HepG2 (cell line): ENCODE data around the gene GPC6. TPM values are rescaled to one million over a fixed set of nuclear protein-coding genes. Genes with fewer than 3 reads are reported as not detected.

Experiments
- ATAC-seq: fragments of 200-7000 bp; cut with Tn5 transposase; 3 replicates; pipeline ENCODE4 v1.9.1; 2020; ENCODE audit warnings: mild to moderate bottlenecking, moderate library complexity
- BruUV-seq: library from RNA; stranded (reverse); fragments of 400-500 nt; replicated peaks from 2 replicates; lab custom pipeline; 2021; lab: Mats Ljungman, UMichigan
- CTCF ChIA-PET: fragments of 300-600 bp; formaldehyde crosslinking; extraction: SDS; loops from one replicate; lab custom pipeline; 2021; ENCODE audit warnings: low total read pairs, inconsistent platforms, low intra/inter-chr PET ratio; lab: Yijun Ruan, JAX
- POLR2A ChIA-PET: fragments of 350-600 bp; sonication (Branson Sonifier 250); formaldehyde crosslinking; loops from one replicate; lab custom pipeline; 2020; ENCODE audit warnings: antibody characterized with exemption, inconsistent platforms; lab: Yijun Ruan, JAX
- DNase-seq: peaks from one replicate; pipeline ENCODE4 v3.0.0-alpha.2; 2015; ENCODE audit warnings: low spot score
- FAIRE-seq: peaks from 3 replicates; lab custom pipeline; 2011; peaks lifted over from hg19 to GRCh38; lab: Jason Lieb, UNC
- H2AFZ ChIP-seq: one replicate; pipeline ENCODE4 v1.6.1; 2011; ENCODE audit warnings: low read length, inconsistent platforms
- H3K27ac ChIP-seq: fragments of 300-600 bp; 3 replicates; pipeline ENCODE4 v1.8.0; 2011; ENCODE audit warnings: mixed run types, mild to moderate bottlenecking, mixed read lengths, low read length, inconsistent platforms; ENCODE audit not compliant: insufficient read depth; ENCODE audit errors: extremely low read length
- H3K27me3 ChIP-seq, 2 experiments: fragments of 200-600 bp in 1 of 2; 2 replicates in 1 of 2; 3 replicates in 1 of 2; pipeline versions ENCODE4 v1.6.0 to v1.8.0; 2011; ENCODE audit warnings: low read length in 2 of 2, mild to moderate bottlenecking in 2 of 2, moderate library complexity in 2 of 2, inconsistent platforms in 1 of 2; ENCODE audit not compliant: insufficient read depth in 2 of 2, control insufficient read depth in 1 of 2
- H3K36me3 ChIP-seq, 2 experiments: fragments of 200-600 bp in 1 of 2; replicated peaks in 1 of 2; 2 replicates in 1 of 2; 3 replicates in 1 of 2; pipeline versions ENCODE4 v1.5.1 to v1.8.0; 2011; ENCODE audit warnings: low read length in 2 of 2, inconsistent platforms in 1 of 2; ENCODE audit not compliant: insufficient read depth in 2 of 2, control insufficient read depth in 1 of 2
- H3K4me1 ChIP-seq: 2 replicates; pipeline ENCODE4 v1.5.1; 2012; ENCODE audit warnings: low read length, inconsistent platforms; ENCODE audit not compliant: insufficient read depth
- H3K4me2 ChIP-seq: 2 replicates; pipeline ENCODE4 v1.6.0; 2011; ENCODE audit warnings: low read depth, low read length, inconsistent platforms
- H3K4me3 ChIP-seq, 3 experiments: fragments of 200-600 bp in 1 of 3; sonication (generic), shearing (Covaris generic) in 1 of 3; replicated peaks in 1 of 3; 2 replicates each; pipeline ENCODE4 v1.5.1; 2011 to 2016; ENCODE audit warnings: low read length in 3 of 3, inconsistent platforms in 2 of 3, low read depth in 2 of 3, mild to moderate bottlenecking in 2 of 3, control low read depth in 1 of 3, mixed read lengths in 1 of 3; ENCODE audit not compliant: insufficient read depth in 1 of 3
- H3K79me2 ChIP-seq: one replicate; pipeline ENCODE4 v1.6.1; 2011; ENCODE audit warnings: low read length, inconsistent platforms; ENCODE audit not compliant: insufficient read depth
- H3K9ac ChIP-seq: 2 replicates; pipeline ENCODE4 v1.6.0; 2011; ENCODE audit warnings: mild to moderate bottlenecking, low read depth, low read length, inconsistent platforms; ENCODE audit not compliant: insufficient read depth
- H3K9me3 ChIP-seq: 2 replicates; pipeline ENCODE4 v1.5.1; 2012; ENCODE audit warnings: mild to moderate bottlenecking, low read length
- H4K20me1 ChIP-seq: 2 replicates; pipeline ENCODE4 v1.6.0; 2011; ENCODE audit warnings: inconsistent platforms, mild to moderate bottlenecking, low read length, moderate library complexity; ENCODE audit not compliant: insufficient read depth
- GTF3A ChIP-seq: sonication (generic); formaldehyde crosslinking; conservative IDR thresholded peaks from 2 replicates; pipeline ENCODE4 v1.4.0; 2020; ENCODE audit warnings: mild to moderate bottlenecking, missing genetic modification reagents
- HNRNPL ChIP-seq: fragments of 200-400 bp; formaldehyde crosslinking; IDR thresholded peaks from 2 replicates; pipeline ENCODE4 v1.6.1; 2017; ENCODE audit warnings: mild to moderate bottlenecking, low read depth, low read length
- HOXA5 ChIP-seq: sonication (generic); formaldehyde crosslinking; IDR thresholded peaks from 2 replicates; pipeline ENCODE4 v1.4.0; 2020; ENCODE audit warnings: missing genetic modification reagents
- MYC ChIP-seq: sonication (generic); formaldehyde crosslinking; IDR thresholded peaks from 2 replicates; pipeline ENCODE4 v1.9.0; 2021; ENCODE audit warnings: missing genetic modification reagents, borderline replicate concordance
- NR0B2 ChIP-seq: sonication (generic); formaldehyde crosslinking; IDR thresholded peaks from 2 replicates; pipeline ENCODE4 v1.4.0; 2020; ENCODE audit warnings: mild to moderate bottlenecking, missing genetic modification reagents
- RXRB ChIP-seq: IDR thresholded peaks from 2 replicates; pipeline ENCODE4 v1.6.1; 2016; ENCODE audit warnings: borderline replicate concordance, missing genetic modification reagents, missing compliant biosample characterization
- YEATS2 ChIP-seq: sonication (generic); formaldehyde crosslinking; IDR thresholded peaks from 2 replicates; pipeline ENCODE4 v1.4.0; 2020; ENCODE audit warnings: missing genetic modification reagents, borderline replicate concordance
- YEATS4 ChIP-seq: sonication (generic); formaldehyde crosslinking; IDR thresholded peaks from 2 replicates; pipeline ENCODE4 v1.4.0; 2020; ENCODE audit warnings: missing genetic modification reagents, borderline replicate concordance
- ZBTB20 ChIP-seq: sonication (generic); formaldehyde crosslinking; IDR thresholded peaks from 2 replicates; pipeline ENCODE4 v1.8.1; 2023; ENCODE audit warnings: missing genetic modification reagents, low read depth, mild to moderate bottlenecking, borderline replicate concordance
- ZBTB43 ChIP-seq: sonication (generic); formaldehyde crosslinking; conservative IDR thresholded peaks from 2 replicates; pipeline ENCODE4 v1.4.0; 2020; ENCODE audit warnings: missing genetic modification reagents
- ZNF788 ChIP-seq: sonication (generic); formaldehyde crosslinking; IDR thresholded peaks from 2 replicates; pipeline ENCODE4 v1.5.0; 2020; ENCODE audit warnings: mild to moderate bottlenecking, missing genetic modification reagents, borderline replicate concordance
- in situ Hi-C: cut with HindIII; loops from 2 replicates; pipeline ENCODE4 v1.10.0; 2017; ENCODE audit warnings: low pct_unique_long_range_greater_than_20kb; ENCODE audit not compliant: extremely low pct_ligation_motif_present
- intact Hi-C: fragments of 100-400 bp; cut with micrococcal nuclease; formaldehyde crosslinking; loops from one replicate; pipeline ENCODE4 v1.10.0; 2022; ENCODE audit not compliant: unreplicated experiment
- polyA plus RNA-seq, 8 experiments: library from polyadenylated mRNA; depleted of rRNA in 3 of 8; stranded (reverse) in 7 of 8; unstranded in 1 of 8; fragments of >200 nt; fragmentation: Illumina TruSeq in 4 of 8; extraction: Trizol in 4 of 8; gene quantifications; 2 replicates each; pipeline versions ENCODE4 v1.2.1 to v1.2.3, GENCODE V29; 2011 to 2016; ENCODE audit warnings: low read depth in 4 of 8, missing spikeins in 1 of 8, mixed read lengths in 1 of 8; ENCODE audit not compliant: insufficient read depth in 1 of 8
- total RNA-seq, 5 experiments: library from RNA; depleted of rRNA; stranded (reverse); fragments of >200 nt; fragmentation: Illumina TruSeq; extraction: Trizol; gene quantifications; 2 replicates each; pipeline ENCODE4 v1.2.3, GENCODE V29; 2016; ENCODE audit warnings: low read depth in 1 of 5

Gene GPC6
- total and polyA plus RNA-seq, 2 of the 13 experiments (the other 11 are each of a cell fraction or from before 2014, with no cell fraction given) = 24.5 to 33.9 TPM

GRCh38 chr13:93344048-93344705 lies 117.6 kb downstream of the GPC6 start (continued):
- TF ChIP-seq HOXA5 (CRISPR knock-in tag) = no peak
- TF ChIP-seq MYC (CRISPR knock-in tag) = no peak

GRCh38 chr13:93345024-93345423 lies 118.4 kb downstream of the GPC6 start:
- no peak for FAIRE-seq
- no peak overlapping the region for H3K4me2 ChIP-seq
- H3K27me3 ChIP-seq = no peaks in the 10 kb centered on the region
- H4K20me1 ChIP-seq = no peaks in the 10 kb centered on the region
- no peak overlapping the region for H3K4me3 ChIP-seq
- intact Hi-C loops = no loop called here
- peaks cover 28% of the 10 kb centered on the region for H3K4me1 ChIP-seq
- H3K9ac ChIP-seq = no peak overlapping the region
- H3K79me2 ChIP-seq = no peaks in the 10 kb centered on the region
- H3K9me3 ChIP-seq = no peaks in the 10 kb centered on the region
- no peak for ATAC-seq
- DNase-seq = no peak
- no TSS peak for BruUV-seq
- in situ Hi-C loops = no loop called here
- no peaks in the 10 kb centered on the region for H3K36me3 ChIP-seq
- ChIA-PET CTCF (no interaction called here), POLR2A (no interaction called here)
- no peak for TF ChIP-seq NR0B2 (CRISPR knock-in tag)
- TF ChIP-seq HNRNPL = no peak
- TF ChIP-seq YEATS4 (CRISPR knock-in tag) = no peak
- no peak for TF ChIP-seq ZBTB20 (CRISPR knock-in tag)
- no peak for TF ChIP-seq GTF3A
- TF ChIP-seq RXRB = no peak
- TF ChIP-seq ZBTB43 = no peak
- TF ChIP-seq YEATS2 (CRISPR knock-in tag) = no peak
- TF ChIP-seq ZNF788 (CRISPR knock-in tag) = no peak
- TF ChIP-seq, all 625 proteins: peak for 0
- no peak overlapping the region for H2AFZ ChIP-seq
- H3K27ac ChIP-seq = no peak overlapping the region
